Endodermal cell (in vitro differentiated cells): ENCODE measurements around the gene ADTRP. TPM values are rescaled to one million over a fixed set of nuclear protein-coding genes. Genes with fewer than 3 reads are reported as not detected.

ENCODE experiments used
- DNase-seq: peaks from one replicate; pipeline ENCODE4 v3.0.0-alpha.2; 2017
- H3K27ac ChIP-seq: 2 replicates; pipeline ENCODE4 v1.5.1; 2013; ENCODE audit warnings: mild to moderate bottlenecking, low read depth, low read length, moderate library complexity
- H3K27me3 ChIP-seq: 2 replicates; pipeline ENCODE4 v1.6.1; 2013; ENCODE audit warnings: mild to moderate bottlenecking, low read length, moderate library complexity; ENCODE audit not compliant: insufficient read depth, control insufficient read depth, poor library complexity, severe bottlenecking
- H3K36me3 ChIP-seq: 2 replicates; pipeline ENCODE4 v1.7.0; 2013; ENCODE audit warnings: mild to moderate bottlenecking, low read length, moderate library complexity; ENCODE audit not compliant: control insufficient read depth, insufficient read depth
- H3K4me1 ChIP-seq: one replicate; pipeline ENCODE4 v1.7.0; 2013; ENCODE audit warnings: low read length; ENCODE audit not compliant: control insufficient read depth, insufficient read depth
- H3K4me3 ChIP-seq: 2 replicates; pipeline ENCODE4 v1.5.1; 2013; ENCODE audit warnings: mild to moderate bottlenecking, low read length, moderate library complexity
- H3K9ac ChIP-seq: 2 replicates; pipeline ENCODE4 v1.6.1; 2013; ENCODE audit warnings: mild to moderate bottlenecking, low read length, moderate library complexity; ENCODE audit not compliant: poor library complexity, severe bottlenecking; ENCODE audit errors: extremely low read depth
- H3K9me3 ChIP-seq: 2 replicates; pipeline ENCODE4 v1.6.1; 2013; ENCODE audit warnings: mild to moderate bottlenecking, low read length, moderate library complexity; ENCODE audit not compliant: control insufficient read depth
- H3K27ac Mint-ChIP-seq: 2 replicates; pipeline ENCODE4 v1.8.0; 2020; ENCODE audit warnings: mixed read lengths
- H3K27me3 Mint-ChIP-seq: 2 replicates; pipeline ENCODE4 v1.8.0; 2021; ENCODE audit warnings: mild to moderate bottlenecking, mixed read lengths; ENCODE audit not compliant: insufficient read depth
- H3K36me3 Mint-ChIP-seq: 2 replicates; pipeline ENCODE4 v1.8.0; 2020; ENCODE audit warnings: low read depth, mixed read lengths
- H3K4me1 Mint-ChIP-seq: 2 replicates; pipeline ENCODE4 v1.8.0; 2020; ENCODE audit warnings: mixed read lengths
- H3K4me3 Mint-ChIP-seq: 2 replicates; pipeline ENCODE4 v1.8.0; 2020; ENCODE audit warnings: mild to moderate bottlenecking, moderate library complexity, mixed read lengths
- H3K9me3 Mint-ChIP-seq: 2 replicates; pipeline ENCODE4 v1.8.0; 2020; ENCODE audit warnings: mild to moderate bottlenecking, mixed read lengths
- CTCF ChIP-seq: fragments of 200-600 bp; sonication (generic); conservative IDR thresholded peaks from 2 replicates; pipeline ENCODE4 v1.5.0; 2021; ENCODE audit warnings: antibody characterized with exemption, mild to moderate bottlenecking
- WGBS, 2 experiments: methylation state at CpG; one replicate each; pipeline versions ENCODE4 v1.1.5 to v1.1.7; 2013; ENCODE audit warnings: missing lambda C conversion rate in 2 of 2, mixed read lengths in 1 of 2; ENCODE audit not compliant: insufficient coverage in 1 of 2, insufficient read length in 1 of 2; 5-methylcytosine and 5-hydroxymethylcytosine counted together
- total RNA-seq, 2 donors: library from RNA; stranded (reverse); fragmentation: NEBNext Ultra II Directional in 1 of 2; extraction: Animal tissue kit (Norgen Biotek cat#: 25700) in 1 of 2; gene quantifications; 2 replicates in 1 of 2; 3 replicates in 1 of 2; pipeline ENCODE4 v1.2.1, GENCODE V29; 2021

Gene ADTRP
- total RNA-seq, 2 donors from 2014 or later, result 0.20 to 0.29 TPM

GRCh38 chr6:11767978-11768756 is 10.4 kb downstream of the ADTRP start:
- H3K4me3 ChIP-seq, result no peak overlapping the region
- Mint-ChIP-seq H3K27ac (no peak overlapping the region), H3K36me3 (no peaks in the 10 kb centered on the region), H3K9me3 (no peaks in the 10 kb centered on the region), H3K4me1 (peaks cover 66% of the 10 kb centered on the region), H3K4me3 (no peak overlapping the region), H3K27me3 (no peaks in the 10 kb centered on the region)
- H3K9ac ChIP-seq, result no peak overlapping the region
- no peak overlapping the region for H3K27ac ChIP-seq
- 94 to 97% methylated on average over 6 to 7 of the region's 7 CpGs for WGBS, 2 experiments
- no peaks in the 10 kb centered on the region for H3K36me3 ChIP-seq
- no peak for DNase-seq
- no peaks in the 10 kb centered on the region for H3K9me3 ChIP-seq
- peaks cover 20% of the 10 kb centered on the region for H3K4me1 ChIP-seq
- no peaks in the 10 kb centered on the region for H3K27me3 ChIP-seq
- no peak for TF ChIP-seq CTCF

- no peak overlapping the region for H3K27ac Mint-ChIP-seq
- Histone ChIP-seq H3K9me3 (no peaks in the 10 kb centered on the region), H3K27me3 (no peaks in the 10 kb centered on the region), H3K4me3 (no peak overlapping the region), H3K9ac (no peak overlapping the region), H3K36me3 (no peaks in the 10 kb centered on the region), H3K4me1 (peaks cover 26% of the 10 kb centered on the region), H3K27ac (no peak overlapping the region)
- H3K4me3 Mint-ChIP-seq, result no peak overlapping the region
- no peaks in the 10 kb centered on the region for H3K9me3 Mint-ChIP-seq
- TF ChIP-seq CTCF, result no peak
- H3K36me3 Mint-ChIP-seq, result no peaks in the 10 kb centered on the region
- 84 to 90% methylated on average over 2 of the region's 2 CpGs for WGBS, 2 experiments
- no peak for DNase-seq
- H3K27me3 Mint-ChIP-seq, result no peaks in the 10 kb centered on the region
- peaks cover 70% of the 10 kb centered on the region for H3K4me1 Mint-ChIP-seq
Measured at GRCh38 chr6:11767458-11767857, 11.1 kb downstream of the ADTRP start.

- Mint-ChIP-seq H3K4me3 (no peak overlapping the region), H3K36me3 (no peaks in the 10 kb centered on the region), H3K9me3 (no peaks in the 10 kb centered on the region), H3K27me3 (no peaks in the 10 kb centered on the region), H3K4me1 (peaks cover 70% of the 10 kb centered on the region), H3K27ac (no peak overlapping the region)
- peaks cover 26% of the 10 kb centered on the region for H3K4me1 ChIP-seq
- TF ChIP-seq CTCF, result no peak
- H3K27me3 ChIP-seq, result no peaks in the 10 kb centered on the region
- H3K36me3 ChIP-seq, result no peaks in the 10 kb centered on the region
- no peaks in the 10 kb centered on the region for H3K9me3 ChIP-seq
- DNase-seq, result no peak
- WGBS, 2 experiments, result 50 to 80% methylated on average over 1 to 8 of the region's 8 CpGs
- no peak overlapping the region for H3K4me3 ChIP-seq
- H3K27ac ChIP-seq, result no peak overlapping the region
- no peak overlapping the region for H3K9ac ChIP-seq
Measured at GRCh38 chr6:11766589-11767450, 11.8 kb downstream of the ADTRP start.
